Neuronal stem cell (in vitro differentiated cells): ENCODE measurements around the gene KCNJ12.
A peak's percentile ranks its signal among the peaks of the same experiment; 100 is the strongest.

Experiments used
- DNase-seq: peaks from one replicate; pipeline ENCODE4 v3.0.0-alpha.2; 2013; ENCODE audit warnings: low spot score
- H2AFZ ChIP-seq: one replicate; pipeline ENCODE4 v1.6.1; 2013; ENCODE audit warnings: mild to moderate bottlenecking, low read length, inconsistent platforms
- H2AK5ac ChIP-seq: 2 replicates; pipeline ENCODE4 v1.6.1; 2013; ENCODE audit warnings: low read depth, mild to moderate bottlenecking, inconsistent platforms, low read length, moderate library complexity, mixed read lengths
- H2BK120ac ChIP-seq: 2 replicates; pipeline ENCODE4 v1.6.1; 2013; ENCODE audit warnings: low read depth, mild to moderate bottlenecking, inconsistent platforms, low read length, moderate library complexity, mixed read lengths
- H2BK12ac ChIP-seq: one replicate; pipeline ENCODE4 v1.6.1; 2013; ENCODE audit warnings: low read length, inconsistent platforms
- H2BK15ac ChIP-seq: 2 replicates; pipeline ENCODE4 v1.6.1; 2013; ENCODE audit warnings: mild to moderate bottlenecking, low read length, inconsistent platforms, mixed read lengths
- H2BK5ac ChIP-seq: one replicate; pipeline ENCODE4 v1.6.1; 2013; ENCODE audit warnings: inconsistent platforms, mild to moderate bottlenecking, low read length, moderate library complexity
- H3K14ac ChIP-seq: one replicate; pipeline ENCODE4 v1.6.1; 2013; ENCODE audit warnings: low read length, inconsistent platforms
- H3K18ac ChIP-seq: 2 replicates; pipeline ENCODE4 v1.6.1; 2013; ENCODE audit warnings: low read length, inconsistent platforms
- H3K23ac ChIP-seq: 2 replicates; pipeline ENCODE4 v1.6.1; 2013; ENCODE audit warnings: low read depth, mild to moderate bottlenecking, mixed read lengths, low read length, inconsistent platforms; ENCODE audit not compliant: poor library complexity
- H3K27ac ChIP-seq: replicated peaks from 3 replicates; pipeline ENCODE4 v1.5.1; 2013; ENCODE audit warnings: low read length, inconsistent platforms
- H3K27me3 ChIP-seq, 3 experiments: 2 replicates each; pipeline ENCODE4 v1.6.1; 2013; ENCODE audit warnings: low read length in 3 of 3, mild to moderate bottlenecking in 2 of 3, inconsistent platforms in 1 of 3, low read depth in 1 of 3, mixed read lengths in 1 of 3, moderate library complexity in 1 of 3; ENCODE audit not compliant: control insufficient read depth in 3 of 3, insufficient read depth in 3 of 3
- H3K36me3 ChIP-seq, 2 donors: replicated peaks in 1 of 2; 2 replicates each; pipeline ENCODE4 v1.6.1; 2013; ENCODE audit warnings: low read length in 2 of 2; ENCODE audit not compliant: control insufficient read depth in 2 of 2, insufficient read depth in 2 of 2
- H3K4ac ChIP-seq: 2 replicates; pipeline ENCODE4 v1.6.1; 2013; ENCODE audit warnings: inconsistent platforms, mild to moderate bottlenecking, low read length, moderate library complexity
- H3K4me1 ChIP-seq, 2 donors: 1 replicate in 1 of 2; 2 replicates in 1 of 2; pipeline ENCODE4 v1.6.1; 2013; ENCODE audit warnings: low read length in 2 of 2, low read depth in 1 of 2; ENCODE audit not compliant: control insufficient read depth in 2 of 2, insufficient read depth in 1 of 2
- H3K4me2 ChIP-seq: one replicate; pipeline ENCODE4 v1.6.1; 2013; ENCODE audit warnings: mild to moderate bottlenecking, low read length, inconsistent platforms; ENCODE audit not compliant: insufficient read depth, poor library complexity, severe bottlenecking
- H3K4me3 ChIP-seq, 2 donors: 2 replicates each; pipeline ENCODE4 v1.5.1; 2013; ENCODE audit warnings: low read length in 2 of 2, mild to moderate bottlenecking in 2 of 2, inconsistent platforms in 1 of 2, moderate library complexity in 1 of 2
- H3K79me1 ChIP-seq: one replicate; pipeline ENCODE4 v1.6.1; 2013; ENCODE audit warnings: low read depth, mild to moderate bottlenecking, inconsistent platforms, low read length, moderate library complexity
- H3K9ac ChIP-seq: one replicate; pipeline ENCODE4 v1.6.1; 2013; ENCODE audit warnings: mild to moderate bottlenecking, low read depth, low read length, inconsistent platforms; ENCODE audit not compliant: poor library complexity
- H3K9me3 ChIP-seq, 2 donors: replicated peaks in 1 of 2; 2 replicates each; pipeline versions ENCODE3 to v1.6.1; 2013; ENCODE audit warnings: low read length in 2 of 2, mild to moderate bottlenecking in 2 of 2, inconsistent platforms in 1 of 2, low read depth in 1 of 2, mixed read lengths in 1 of 2, moderate library complexity in 1 of 2; ENCODE audit not compliant: control insufficient read depth in 2 of 2, insufficient read depth in 1 of 2
- H4K8ac ChIP-seq: one replicate; pipeline ENCODE4 v1.6.1; 2013; ENCODE audit warnings: low read depth, mild to moderate bottlenecking, inconsistent platforms, low read length, moderate library complexity
- H4K91ac ChIP-seq: one replicate; pipeline ENCODE4 v1.6.1; 2013; ENCODE audit warnings: low read length, low read depth, mild to moderate bottlenecking, inconsistent platforms; ENCODE audit not compliant: poor library complexity
- WGBS, 2 donors: extraction: QIAGEN DNeasy Blood & Tissue Kit; methylation state at CpG; one replicate each; pipeline ENCODE4 v1.1.7; 2013; ENCODE audit warnings: missing lambda C conversion rate in 2 of 2, mixed read lengths in 1 of 2; ENCODE audit not compliant: insufficient read length in 2 of 2, insufficient replicate concordance in 1 of 2; ENCODE audit errors: extremely low coverage in 2 of 2; 5-methylcytosine and 5-hydroxymethylcytosine counted together

KCNJ12 gene

GRCh38 chr17:21390294-21390693, 14.1 kb downstream of the KCNJ12 start:
- no peak overlapping the region for H2AFZ ChIP-seq
- no CpG with 5 or more reads among the region's 9 CpGs for WGBS, 2 donors

GRCh38 chr17:21392266-21392665, 16.1 kb downstream of the KCNJ12 start:
- Histone ChIP-seq H3K9ac (no peak overlapping the region), H2BK15ac (peak overlapping the region; percentile 59), H3K23ac (peak overlapping the region; percentile 35), H2AFZ (no peak overlapping the region), H2BK120ac (no peak overlapping the region), H3K4ac (peak overlapping the region; percentile 0), H3K27ac (no peak overlapping the region), H3K79me1 (no peaks in the 10 kb centered on the region), H2BK12ac (no peak overlapping the region), H4K91ac (no peak overlapping the region), H2AK5ac (peak overlapping the region; percentile 94), H3K36me3 (no peaks in the 10 kb centered on the region), H3K18ac (peak overlapping the region; percentile 32), H2BK5ac (no peak overlapping the region), H4K8ac (no peak overlapping the region), H3K4me2 (no peak overlapping the region), H3K14ac (no peak overlapping the region), H3K4me3 (no peak overlapping the region), H3K9me3 (no peaks in the 10 kb centered on the region), H3K27me3 (peaks cover 0 to 9% (median 0%) of the 10 kb centered on the region in 3 experiments), H3K4me1 (peaks cover 12 to 13% of the 10 kb centered on the region in 2 donors)
- no peak for DNase-seq
- WGBS, 2 donors = no CpG with 5 or more reads among the region's 7 CpGs

More at GRCh38 chr17:21390294-21390693, 14.1 kb downstream of the KCNJ12 start:
- Histone ChIP-seq H2BK5ac (peak overlapping the region; percentile 33), H3K4ac (no peak overlapping the region), H3K9me3 (no peaks in the 10 kb centered on the region), H3K4me1 (peaks cover 8 to 11% of the 10 kb centered on the region in 2 donors), H3K4me2 (no peak overlapping the region), H3K27ac (no peak overlapping the region), H3K9ac (no peak overlapping the region), H4K8ac (no peak overlapping the region), H2BK12ac (no peak overlapping the region), H3K36me3 (no peaks in the 10 kb centered on the region), H2BK120ac (no peak overlapping the region), H2AK5ac (peak overlapping the region; percentile 94), H3K4me3 (no peak overlapping the region), H3K23ac (no peak overlapping the region), H4K91ac (no peak overlapping the region), H3K18ac (no peak overlapping the region), H2BK15ac (no peak overlapping the region), H3K27me3 (peaks cover 0 to 9% (median 0%) of the 10 kb centered on the region in 3 experiments), H3K14ac (peak overlapping the region; percentile 60), H3K79me1 (no peaks in the 10 kb centered on the region)
- no peak for DNase-seq

GRCh38 chr17:21394265-21394664, 18.1 kb downstream of the KCNJ12 start:
- Histone ChIP-seq H3K27ac (no peak overlapping the region), H3K14ac (no peak overlapping the region), H3K4ac (no peak overlapping the region), H3K9me3 (no peaks in the 10 kb centered on the region), H3K27me3 (peaks cover 0 to 5% (median 0%) of the 10 kb centered on the region in 3 experiments), H4K91ac (peak overlapping the region; percentile 90), H2BK120ac (no peak overlapping the region), H2AFZ (no peak overlapping the region), H3K4me1 (peaks cover 19 to 21% of the 10 kb centered on the region in 2 donors), H2BK12ac (no peak overlapping the region), H2BK15ac (no peak overlapping the region), H3K36me3 (no peaks in the 10 kb centered on the region), H2AK5ac (no peak overlapping the region), H4K8ac (no peak overlapping the region), H3K4me3 (no peak overlapping the region), H3K18ac (no peak overlapping the region), H3K23ac (no peak overlapping the region), H3K9ac (no peak overlapping the region), H3K79me1 (no peaks in the 10 kb centered on the region), H2BK5ac (no peak overlapping the region), H3K4me2 (no peak overlapping the region)
- DNase-seq = no peak
- no CpG with 5 or more reads among the region's 2 CpGs for WGBS, 2 donors

- Histone ChIP-seq H2AFZ (no peak overlapping the region), H3K27me3 (no peaks in the 10 kb centered on the region), H3K23ac (no peak overlapping the region), H3K4ac (peak overlapping the region; percentile 59), H2AK5ac (peak overlapping the region; percentile 72), H2BK15ac (peak overlapping the region; percentile 63), H2BK5ac (no peak overlapping the region), H2BK120ac (no peak overlapping the region), H3K9ac (no peak overlapping the region), H2BK12ac (no peak overlapping the region), H3K14ac (peak overlapping the region; percentile 98), H3K36me3 (no peaks in the 10 kb centered on the region), H3K27ac (no peak overlapping the region), H4K8ac (no peak overlapping the region), H3K4me3 (no peak overlapping the region), H3K79me1 (no peaks in the 10 kb centered on the region), H3K4me1 (peaks cover 19 to 22% of the 10 kb centered on the region in 2 donors), H3K18ac (peak overlapping the region; percentile 14), H4K91ac (no peak overlapping the region), H3K9me3 (no peaks in the 10 kb centered on the region), H3K4me2 (no peak overlapping the region)
- DNase-seq = no peak
- WGBS, 2 donors = no CpG with 5 or more reads among the region's 5 CpGs
Measured at GRCh38 chr17:21395764-21396163, 19.6 kb downstream of the KCNJ12 start.
